GM18867 (cell line): ENCODE measurements around the gene LRRC25.
A peak's percentile ranks its signal among the peaks of the same experiment; 100 is the strongest.
"Not testable (repeated sequence)": the region's sequence is repeated elsewhere in the genome, so short reads cannot be mapped to it uniquely, and the experiment has no call there.

Source experiments
- ATAC-seq: cut with Tn5 transposase; IDR thresholded peaks from one replicate; pipeline ENCODE4 v1.9.1; 2021; ENCODE audit warnings: mild to moderate bottlenecking, moderate library complexity; ENCODE audit not compliant: unreplicated experiment

The LRRC25 gene

GRCh38 chr19:18383622-18384021 lies 13.8 kb downstream of the LRRC25 start:
- ATAC-seq = not testable (repeated sequence)

- ATAC-seq = no peak
These were observed 16.6 kb downstream of the LRRC25 start for GRCh38 chr19:18380843-18381242.

GRCh38 chr19:18379803-18380747 lies 17.3 kb downstream of the LRRC25 start:
- ATAC-seq = no peak

GRCh38 chr19:18377026-18377425 lies 20.4 kb downstream of the LRRC25 start:
- no peak for ATAC-seq

GRCh38 chr19:18373892-18374629 lies 23.4 kb downstream of the LRRC25 start:
- ATAC-seq = peak; percentile 79

GRCh38 chr19:18373407-18373891 lies 24.0 kb downstream of the LRRC25 start:
- ATAC-seq = no peak

GRCh38 chr19:18368504-18369222 lies 28.8 kb downstream of the LRRC25 start:
- no peak for ATAC-seq

- ATAC-seq = no peak
These were observed 31.4 kb downstream of the LRRC25 start for GRCh38 chr19:18366021-18366435.

- no peak for ATAC-seq
These were observed 32.4 kb downstream of the LRRC25 start for GRCh38 chr19:18364826-18365528.

GRCh38 chr19:18364277-18364825 lies 33.1 kb downstream of the LRRC25 start:
- ATAC-seq = not testable (repeated sequence)

- no peak for ATAC-seq
These were observed 33.6 kb downstream of the LRRC25 start for GRCh38 chr19:18363787-18364186.

GRCh38 chr19:18362934-18363542 lies 34.4 kb downstream of the LRRC25 start:
- no peak for ATAC-seq

GRCh38 chr19:18361646-18362045 lies 35.8 kb downstream of the LRRC25 start:
- ATAC-seq = no peak

GRCh38 chr19:18357041-18357440 lies 40.4 kb downstream of the LRRC25 start:
- no peak for ATAC-seq

GRCh38 chr19:18354743-18355142 lies 42.7 kb downstream of the LRRC25 start:
- not testable (repeated sequence) for ATAC-seq

- no peak for ATAC-seq
These were observed 43.9 kb downstream of the LRRC25 start for GRCh38 chr19:18353378-18354005.

GRCh38 chr19:18351544-18351943 lies 45.9 kb downstream of the LRRC25 start:
- ATAC-seq = no peak

- no peak for ATAC-seq
These were observed 46.9 kb downstream of the LRRC25 start for GRCh38 chr19:18350490-18350889.

- ATAC-seq = no peak
These were observed 47.8 kb downstream of the LRRC25 start for GRCh38 chr19:18349524-18350128.
